Lung (tissue), 12 donors: ENCODE results near the gene ABLIM2. TPM values are rescaled to one million over a fixed set of nuclear protein-coding genes. Genes with fewer than 3 reads are reported as not detected.

Experiments used
- ATAC-seq: fragments of 200-7000 bp; cut with Tn5 transposase; one replicate; pipeline ENCODE4 v1.9.1; 2020; ENCODE audit warnings: moderate number of reproducible peaks; ENCODE audit not compliant: insufficient read depth, low FRiP score
- DNase-seq, 3 donors: peaks; one replicate each; pipeline ENCODE4 v3.0.0-alpha.2; 2013 to 2017
- H3K27ac ChIP-seq, 2 donors: one replicate each; pipeline ENCODE4 v1.5.1; 2013; ENCODE audit warnings: mild to moderate bottlenecking in 2 of 2, moderate library complexity in 2 of 2, control low read depth in 1 of 2, inconsistent platforms in 1 of 2, low read depth in 1 of 2, low read length in 1 of 2
- H3K27me3 ChIP-seq, 3 donors: one replicate each; pipeline ENCODE4 v1.5.1; 2013; ENCODE audit warnings: low read length in 2 of 3; ENCODE audit not compliant: control insufficient read depth in 3 of 3, insufficient read depth in 3 of 3
- H3K36me3 ChIP-seq, 4 donors: one replicate each; pipeline ENCODE4 v1.5.1; 2013; ENCODE audit warnings: low read length in 4 of 4, mild to moderate bottlenecking in 1 of 4, moderate library complexity in 1 of 4; ENCODE audit not compliant: control insufficient read depth in 4 of 4, insufficient read depth in 4 of 4
- H3K4me1 ChIP-seq, 5 donors: one replicate each; pipeline ENCODE4 v1.5.1; 2013; ENCODE audit warnings: low read length in 5 of 5, mild to moderate bottlenecking in 2 of 5, moderate library complexity in 1 of 5; ENCODE audit not compliant: control insufficient read depth in 5 of 5, insufficient read depth in 5 of 5
- H3K4me3 ChIP-seq: one replicate; pipeline ENCODE4 v1.5.1; 2013; ENCODE audit warnings: mild to moderate bottlenecking, control low read depth, moderate library complexity
- H3K9ac ChIP-seq, 2 donors: one replicate each; pipeline ENCODE4 v1.5.1; 2013; ENCODE audit warnings: low read length in 2 of 2, control low read depth in 1 of 2; ENCODE audit not compliant: insufficient read depth in 1 of 2
- H3K9me3 ChIP-seq, 4 donors: one replicate each; pipeline ENCODE4 v1.5.1; 2013; ENCODE audit warnings: low read length in 3 of 4, mild to moderate bottlenecking in 1 of 4, moderate library complexity in 1 of 4; ENCODE audit not compliant: control insufficient read depth in 4 of 4, insufficient read depth in 3 of 4
- WGBS, 2 donors: extraction: QIAGEN DNeasy Blood & Tissue Kit; methylation state at CpG; one replicate each; pipeline ENCODE4 v1.1.7; 2013; 5-methylcytosine and 5-hydroxymethylcytosine counted together
- polyA plus RNA-seq, 2 donors: library from polyadenylated mRNA; stranded (reverse); fragments of 200-250 nt; gene quantifications; one replicate each; pipeline ENCODE4 v1.2.1, GENCODE V29; 2013
- total RNA-seq, 2 donors: library from RNA; depleted of rRNA in 1 of 2; stranded (reverse); fragments of >200 nt in 1 of 2; gene quantifications; one replicate each; pipeline ENCODE4 v1.2.1, GENCODE V29; 2014 to 2021
- TF ChIP-seq, protein P1 (sequence below): IDR thresholded peaks from 2 replicates; pipeline ENCODE4 v1.5.1; 2012; ENCODE audit warnings: mild to moderate bottlenecking; ENCODE audit errors: control extremely low read depth, extremely low read depth
- donor health status: control.
- donor health status: control.
- donor health status: Bipolar disorder and iron deficiency.
- donor health status: healthy.
- donor health status: DM: yes; HTN: yes; CAD: no.

ABLIM2 gene
- total and polyA plus RNA-seq, 4 donors, result 1.7 to 10.9 (median 5.2) TPM

DNA sequence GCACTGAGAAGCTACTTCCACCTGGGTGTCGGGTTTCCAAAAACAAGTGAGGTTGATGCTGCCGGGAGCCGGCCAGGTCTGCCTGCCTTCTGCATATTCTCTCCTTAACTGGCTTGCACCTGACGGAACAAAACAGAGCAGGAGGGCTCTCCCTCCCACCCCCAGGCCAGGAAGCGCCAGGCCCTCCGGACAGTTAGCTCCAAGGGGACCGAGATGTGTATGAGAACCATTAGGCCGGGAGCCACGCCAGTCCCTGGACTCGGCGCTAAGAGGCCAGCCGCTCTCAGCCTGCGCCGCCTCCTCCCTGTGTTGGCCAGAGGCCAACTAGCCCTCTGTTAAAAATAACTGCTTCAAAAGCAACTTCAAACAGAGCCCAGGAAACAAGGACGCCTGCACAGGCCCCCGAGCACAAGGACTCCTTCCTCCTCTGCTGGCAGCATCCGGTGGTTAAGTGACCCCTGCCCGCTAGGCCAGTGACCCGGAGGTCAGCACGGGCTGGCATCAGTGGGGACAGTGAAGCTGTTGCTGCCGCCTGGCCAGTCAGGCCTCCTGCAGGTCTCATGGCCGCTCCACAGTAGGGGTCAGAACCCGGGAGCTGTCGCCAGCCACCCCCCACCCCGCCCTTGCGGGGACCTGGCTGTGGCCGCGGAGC lies 107.9 kb downstream of the ABLIM2 start:
- TF ChIP-seq, protein P1, sequence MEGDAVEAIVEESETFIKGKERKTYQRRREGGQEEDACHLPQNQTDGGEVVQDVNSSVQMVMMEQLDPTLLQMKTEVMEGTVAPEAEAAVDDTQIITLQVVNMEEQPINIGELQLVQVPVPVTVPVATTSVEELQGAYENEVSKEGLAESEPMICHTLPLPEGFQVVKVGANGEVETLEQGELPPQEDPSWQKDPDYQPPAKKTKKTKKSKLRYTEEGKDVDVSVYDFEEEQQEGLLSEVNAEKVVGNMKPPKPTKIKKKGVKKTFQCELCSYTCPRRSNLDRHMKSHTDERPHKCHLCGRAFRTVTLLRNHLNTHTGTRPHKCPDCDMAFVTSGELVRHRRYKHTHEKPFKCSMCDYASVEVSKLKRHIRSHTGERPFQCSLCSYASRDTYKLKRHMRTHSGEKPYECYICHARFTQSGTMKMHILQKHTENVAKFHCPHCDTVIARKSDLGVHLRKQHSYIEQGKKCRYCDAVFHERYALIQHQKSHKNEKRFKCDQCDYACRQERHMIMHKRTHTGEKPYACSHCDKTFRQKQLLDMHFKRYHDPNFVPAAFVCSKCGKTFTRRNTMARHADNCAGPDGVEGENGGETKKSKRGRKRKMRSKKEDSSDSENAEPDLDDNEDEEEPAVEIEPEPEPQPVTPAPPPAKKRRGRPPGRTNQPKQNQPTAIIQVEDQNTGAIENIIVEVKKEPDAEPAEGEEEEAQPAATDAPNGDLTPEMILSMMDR, result no peak
- Histone ChIP-seq H3K4me1 (peaks cover 0 to 17% (median 5%) of the 10 kb centered on the region in 5 donors), H3K27me3 (no peaks in the 10 kb centered on the region), H3K27ac (peak overlapping the region in 1 of 2 donors; percentile 4), H3K9me3 (peaks cover 0 to 7% (median 0%) of the 10 kb centered on the region in 4 donors), H3K36me3 (no peaks in the 10 kb centered on the region), H3K9ac (no peak overlapping the region), H3K4me3 (no peak overlapping the region)
- peak; percentile 34 for ATAC-seq
- 18 to 19% methylated on average over 28 of the region's 28 CpGs for WGBS, 2 donors
- peak; percentile 92 to 97 (median 94) for DNase-seq

DNA sequence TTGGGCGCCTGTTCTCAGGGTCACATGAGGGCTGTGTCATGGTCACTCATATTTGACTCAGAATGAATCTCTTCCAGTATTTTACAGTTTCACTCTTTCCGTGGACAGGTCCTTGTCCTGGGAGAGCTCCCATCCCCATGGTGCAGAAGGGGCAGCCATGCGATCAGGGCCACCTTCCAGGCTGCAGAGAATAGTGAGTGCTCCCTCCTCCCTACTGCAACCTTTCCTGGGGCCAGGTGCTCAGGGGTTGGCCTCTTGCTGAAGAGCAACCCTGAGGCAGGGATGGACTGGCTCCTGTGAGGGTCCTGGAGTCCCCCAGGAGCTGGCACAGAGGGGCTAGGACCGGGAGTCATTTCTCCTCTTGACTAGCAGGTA lies 108.4 kb downstream of the ABLIM2 start:
- H3K27ac ChIP-seq, result peak overlapping the region in 1 of 2 donors; percentile 2
- H3K4me3 ChIP-seq, result no peak overlapping the region
- H3K4me1 ChIP-seq, result peaks cover 0 to 17% (median 5%) of the 10 kb centered on the region in 5 donors
- 61 to 65% methylated on average over 4 of the region's 4 CpGs for WGBS, 2 donors
- TF ChIP-seq, protein P1, result no peak
- ATAC-seq (no peak), DNase-seq (no peak)
- H3K9me3 ChIP-seq, result peaks cover 0 to 5% (median 0%) of the 10 kb centered on the region in 4 donors
- H3K9ac ChIP-seq, result no peak overlapping the region
- H3K27me3 ChIP-seq, result no peaks in the 10 kb centered on the region
- H3K36me3 ChIP-seq, result no peaks in the 10 kb centered on the region

DNA sequence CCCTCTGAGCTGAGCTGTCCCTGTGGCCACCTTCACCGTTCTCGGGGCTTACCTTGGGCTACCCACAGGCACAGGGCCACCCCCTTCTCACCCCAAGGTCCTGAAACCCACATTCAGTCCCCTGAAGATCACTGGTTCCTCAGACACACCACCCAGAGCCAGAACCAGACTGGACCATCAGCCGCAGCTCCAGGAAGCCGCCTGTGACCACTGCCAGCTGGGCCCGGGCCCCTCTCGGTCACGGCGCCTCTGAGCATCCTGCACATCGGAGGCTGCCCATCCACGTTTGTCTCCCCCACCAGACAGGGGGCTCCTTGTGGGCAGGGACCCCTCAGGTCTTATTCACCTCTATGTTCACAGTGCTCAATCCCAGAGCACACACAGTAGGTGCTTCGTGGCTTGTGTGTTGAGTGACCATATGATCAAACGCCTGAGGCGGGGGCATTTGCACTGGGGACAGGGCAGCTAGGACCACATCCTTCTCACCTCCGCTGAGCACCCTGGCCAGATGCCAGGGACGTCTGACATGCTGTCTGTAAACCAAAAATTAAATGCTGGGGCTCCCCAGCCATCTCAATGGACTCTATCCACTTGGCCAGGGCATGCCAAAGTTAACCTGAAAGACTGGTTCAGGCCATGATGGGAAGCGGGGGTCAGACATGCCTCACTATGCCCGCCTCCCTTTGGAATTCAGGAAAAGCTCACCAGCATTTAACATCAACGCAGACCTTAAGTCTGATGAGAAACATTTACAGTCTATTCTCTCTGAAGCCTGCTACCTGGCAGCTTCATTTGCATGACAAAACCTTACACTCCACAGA lies 109.5 kb downstream of the ABLIM2 start:
- H3K4me3 ChIP-seq, result no peak overlapping the region
- peak; percentile 33 to 58 (median 53) for DNase-seq
- H3K4me1 ChIP-seq, result peaks cover 0 to 17% (median 7%) of the 10 kb centered on the region in 5 donors
- no peaks in the 10 kb centered on the region for H3K36me3 ChIP-seq
- WGBS, 2 donors, result 84 to 86% methylated on average over 18 of the region's 18 CpGs
- H3K27ac ChIP-seq, result no peak overlapping the region
- no peak overlapping the region for H3K9ac ChIP-seq
- H3K9me3 ChIP-seq, result no peaks in the 10 kb centered on the region
- ATAC-seq, result no peak
- peaks cover 0 to 2% (median 0%) of the 10 kb centered on the region in 3 donors for H3K27me3 ChIP-seq
- TF ChIP-seq, protein P1, result no peak
